CD4-positive, alpha-beta T cell (primary cell): ENCODE results near the gene FOXC1. TPM values are rescaled to one million over a fixed set of nuclear protein-coding genes. Genes with fewer than 3 reads are reported as not detected.

ENCODE experiments used
- ATAC-seq: fragments of 200-7000 bp; cut with Tn5 transposase; one replicate; pipeline ENCODE4 v1.10.0; 2022; ENCODE audit warnings: mild to moderate bottlenecking; ENCODE audit not compliant: poor library complexity
- CTCF ChIA-PET: fragments of 350-600 bp; sonication (Branson Sonifier 250); formaldehyde crosslinking; loops from one replicate; lab custom pipeline; 2021; ENCODE audit warnings: antibody characterized with exemption, inconsistent platforms; lab: Charles Lee
- POLR2A ChIA-PET: fragments of 350-600 bp; sonication (Branson Sonifier 250); formaldehyde crosslinking; loops from one replicate; lab custom pipeline; 2021; ENCODE audit warnings: antibody characterized with exemption, inconsistent platforms; lab: Charles Lee
- DNase-seq, 14 experiments: peaks; one replicate each; pipeline ENCODE4 v3.0.0-alpha.2; 2013 to 2020; ENCODE audit warnings: mixed read lengths in 2 of 14
- H3K27ac ChIP-seq, 2 donors: one replicate each; pipeline versions ENCODE4 v1.5.1 to v1.7.0; 2013; ENCODE audit warnings: low read length in 2 of 2, low read depth in 1 of 2, mild to moderate bottlenecking in 1 of 2
- H3K27me3 ChIP-seq, 2 experiments: 1 replicate in 1 of 2; 2 replicates in 1 of 2; pipeline versions ENCODE4 v1.6.1 to v1.7.0; 2013; ENCODE audit warnings: low read length in 2 of 2, control low read depth in 1 of 2, mild to moderate bottlenecking in 1 of 2, moderate library complexity in 1 of 2; ENCODE audit not compliant: insufficient read depth in 2 of 2, control insufficient read depth in 1 of 2
- H3K36me3 ChIP-seq: one replicate; pipeline ENCODE4 v1.6.1; 2013; ENCODE audit warnings: low read length, control low read depth; ENCODE audit not compliant: insufficient read depth
- H3K4me1 ChIP-seq: one replicate; pipeline ENCODE4 v1.6.1; 2013; ENCODE audit warnings: low read length, control low read depth; ENCODE audit not compliant: insufficient read depth
- H3K4me3 ChIP-seq: one replicate; pipeline ENCODE4 v1.5.1; 2013; ENCODE audit warnings: mild to moderate bottlenecking, low read length, moderate library complexity
- H3K9me3 ChIP-seq, 2 experiments: 1 replicate in 1 of 2; 2 replicates in 1 of 2; pipeline versions ENCODE4 v1.6.1 to v1.7.0; 2013; ENCODE audit warnings: low read length in 2 of 2, mild to moderate bottlenecking in 2 of 2, control low read depth in 1 of 2, moderate library complexity in 1 of 2; ENCODE audit not compliant: control insufficient read depth in 1 of 2, insufficient read depth in 1 of 2
- H3K27ac Mint-ChIP-seq: one replicate; pipeline ENCODE4 v1.8.0; 2020; ENCODE audit warnings: mixed read lengths
- H3K27me3 Mint-ChIP-seq: one replicate; pipeline ENCODE4 v1.8.0; 2021; ENCODE audit warnings: mixed read lengths
- H3K36me3 Mint-ChIP-seq: one replicate; pipeline ENCODE4 v1.8.0; 2021; ENCODE audit warnings: low read depth, mixed read lengths
- H3K4me1 Mint-ChIP-seq: one replicate; pipeline ENCODE4 v1.8.0; 2021; ENCODE audit warnings: low read depth, mixed read lengths
- H3K4me3 Mint-ChIP-seq: one replicate; pipeline ENCODE4 v1.8.0; 2020; ENCODE audit warnings: mild to moderate bottlenecking, mixed read lengths
- H3K9me3 Mint-ChIP-seq: one replicate; pipeline ENCODE4 v1.8.0; 2020; ENCODE audit warnings: mixed read lengths
- CTCF ChIP-seq: fragments of 200-600 bp; IDR thresholded peaks from one replicate; pipeline ENCODE4 v1.8.0; 2022; ENCODE audit warnings: antibody characterized with exemption, mild to moderate bottlenecking
- intact Hi-C, 2 experiments: fragments of 100-400 bp; cut with DNase I in 1 of 2; cut with micrococcal nuclease in 1 of 2; formaldehyde crosslinking; loops; one replicate each; pipeline versions ENCODE4 v1.15.1 to v1.9.0; 2023 to 2025; cut with DNase I, micrococcal nuclease
- total RNA-seq, 174 experiments: library from RNA in 2 of 174; stranded (reverse) in 2 of 174; gene quantifications; one replicate each; pipeline ENCODE4 v1.2.3 and lab custom pipeline; 2021 to 2026

Gene FOXC1
- total RNA-seq, 2 experiments from 2014 or later, result not detected

DNA sequence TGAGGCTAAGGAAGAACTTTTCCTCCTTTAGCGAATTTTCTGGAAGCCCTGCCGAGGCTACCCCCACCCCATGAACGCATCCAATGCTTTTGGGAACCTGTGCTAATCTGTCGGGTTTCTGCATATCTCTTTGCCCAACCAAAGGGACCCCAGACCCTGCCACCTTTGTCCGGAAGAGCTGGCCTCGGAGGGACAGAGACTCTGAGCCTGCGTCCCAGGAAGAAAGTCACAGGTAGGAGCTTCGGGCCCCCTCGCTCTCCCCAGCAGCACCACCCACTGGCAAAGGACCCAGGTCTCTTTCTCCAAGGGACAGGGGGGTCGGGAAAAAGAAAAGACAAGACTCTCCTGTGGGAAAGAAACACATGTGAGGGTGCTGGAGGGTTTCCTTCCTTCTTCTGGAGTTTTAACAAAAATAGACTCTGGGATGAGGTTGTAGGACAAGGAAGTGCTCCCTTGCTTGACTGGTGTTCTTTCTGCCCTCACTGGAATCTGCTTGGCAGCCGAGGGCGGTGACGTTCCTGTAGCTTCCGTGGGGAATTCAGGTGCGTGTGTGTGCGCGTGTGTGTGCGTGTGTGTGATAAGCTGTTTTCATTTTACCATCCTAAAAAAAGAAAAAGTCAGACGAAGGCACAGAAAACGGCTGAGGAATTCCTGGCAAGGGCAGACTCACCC is 16.3 kb upstream of the FOXC1 start:
- peaks cover 56% of the 10 kb centered on the region for H3K27me3 Mint-ChIP-seq
- no peaks in the 10 kb centered on the region for H3K36me3 Mint-ChIP-seq
- Histone ChIP-seq H3K9me3 (no peaks in the 10 kb centered on the region), H3K27me3 (peaks cover 17 to 26% of the 10 kb centered on the region in 2 experiments), H3K36me3 (no peaks in the 10 kb centered on the region), H3K4me1 (peaks cover 8% of the 10 kb centered on the region), H3K27ac (no peak overlapping the region), H3K4me3 (no peak overlapping the region)
- H3K27ac Mint-ChIP-seq, result no peak overlapping the region
- H3K4me3 Mint-ChIP-seq, result no peak overlapping the region
- H3K9me3 Mint-ChIP-seq, result no peaks in the 10 kb centered on the region
- H3K4me1 Mint-ChIP-seq, result peaks cover 8% of the 10 kb centered on the region
- ATAC-seq, result no peak
- TF ChIP-seq CTCF, result no peak
- CTCF ChIA-PET, result no interaction called here
- no peak for DNase-seq
- intact Hi-C loops, result no loop called here
- POLR2A ChIA-PET, result no interaction called here

DNA sequence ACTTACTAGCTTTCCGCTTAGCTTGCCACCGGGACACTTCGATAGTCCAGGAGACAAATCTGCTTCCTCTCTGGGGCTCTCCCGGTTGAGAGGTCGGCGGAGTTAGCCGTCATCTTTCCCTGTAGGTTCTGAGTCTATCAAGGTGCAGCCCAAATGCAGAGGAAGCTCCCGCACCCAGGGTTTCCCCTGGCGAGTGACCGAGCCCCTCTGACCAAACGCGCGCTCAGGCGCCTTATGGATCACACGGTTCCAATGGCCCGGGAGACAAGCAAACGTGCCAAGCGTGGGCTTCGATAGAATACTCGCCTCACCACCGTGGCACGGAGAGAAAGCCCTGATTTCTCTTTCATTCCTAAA is 15.8 kb upstream of the FOXC1 start:
- intact Hi-C loops, result no loop called here
- Histone ChIP-seq H3K4me3 (no peak overlapping the region), H3K9me3 (no peaks in the 10 kb centered on the region), H3K27me3 (peaks cover 22 to 26% of the 10 kb centered on the region in 2 experiments), H3K27ac (no peak overlapping the region), H3K36me3 (no peaks in the 10 kb centered on the region), H3K4me1 (peaks cover 8% of the 10 kb centered on the region)
- no peak for ATAC-seq
- TF ChIP-seq CTCF, result no peak
- ChIA-PET CTCF (no interaction called here), POLR2A (no interaction called here)
- no peaks in the 10 kb centered on the region for H3K9me3 Mint-ChIP-seq
- H3K4me3 Mint-ChIP-seq, result no peak overlapping the region
- H3K27me3 Mint-ChIP-seq, result peaks cover 58% of the 10 kb centered on the region
- peaks cover 8% of the 10 kb centered on the region for H3K4me1 Mint-ChIP-seq
- no peaks in the 10 kb centered on the region for H3K36me3 Mint-ChIP-seq
- H3K27ac Mint-ChIP-seq, result no peak overlapping the region
- DNase-seq, result no peak

DNA sequence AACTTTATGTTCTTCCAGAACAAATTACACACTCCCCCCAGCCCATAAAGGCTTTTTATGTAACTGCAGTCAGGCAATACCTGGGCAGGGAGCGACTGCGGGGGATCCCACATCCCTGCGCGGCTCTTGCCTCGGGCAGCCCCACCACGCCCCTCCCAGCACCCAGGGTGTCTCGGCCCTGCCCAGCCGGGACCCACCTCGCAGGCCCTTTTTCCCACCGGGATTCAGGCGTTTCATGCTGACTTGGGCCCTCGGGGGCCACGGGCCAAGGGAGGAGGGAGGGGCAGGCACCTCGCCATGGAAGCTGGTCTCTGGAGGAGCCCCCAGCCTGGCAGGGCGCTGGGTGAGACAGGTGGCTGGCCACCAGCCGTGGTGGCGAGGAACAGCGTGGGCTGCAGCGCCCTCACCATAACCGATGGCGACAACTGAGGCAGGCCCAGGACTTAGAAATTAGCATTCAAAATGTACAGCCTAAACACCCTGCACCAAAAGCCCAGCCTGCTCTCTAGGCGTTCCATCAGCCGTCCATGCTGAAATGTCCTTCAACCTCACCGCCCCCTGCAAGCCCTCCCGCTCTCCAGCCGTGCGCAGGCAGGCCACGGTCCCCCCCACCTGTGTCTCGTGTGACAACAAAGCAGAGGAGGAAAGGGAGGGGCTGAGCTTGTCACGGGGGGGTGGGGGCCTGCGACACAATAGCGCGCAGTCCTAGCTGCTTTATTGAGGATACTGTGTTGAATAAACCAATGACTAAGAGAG is 15.1 kb upstream of the FOXC1 start:
- no peaks in the 10 kb centered on the region for H3K36me3 Mint-ChIP-seq
- no peak for ATAC-seq
- intact Hi-C loops, result no loop called here

More for the DNA sequence above, 15.1 kb upstream of the FOXC1 start:
- ChIA-PET CTCF (no interaction called here), POLR2A (interaction anchor here (1.1 kb wide), 1 partner anchor 71 kb away, joined by 4 read pairs; no protein-coding TSS in a partner anchor)
- Histone ChIP-seq H3K4me3 (no peak overlapping the region), H3K9me3 (no peaks in the 10 kb centered on the region), H3K27me3 (peaks cover 26 to 31% of the 10 kb centered on the region in 2 experiments), H3K36me3 (no peaks in the 10 kb centered on the region), H3K4me1 (peaks cover 8% of the 10 kb centered on the region), H3K27ac (no peak overlapping the region)
- TF ChIP-seq CTCF, result no peak
- peak overlapping the region; percentile 49 for H3K4me3 Mint-ChIP-seq
- H3K9me3 Mint-ChIP-seq, result no peaks in the 10 kb centered on the region
- no peak for DNase-seq
- H3K4me1 Mint-ChIP-seq, result peaks cover 8% of the 10 kb centered on the region
- no peak overlapping the region for H3K27ac Mint-ChIP-seq
- H3K27me3 Mint-ChIP-seq, result peaks cover 61% of the 10 kb centered on the region
